Endothelial cell of hepatic sinusoid (primary cell): ENCODE measurements around the gene MSRB1.
"Not testable (repeated sequence)": the region's sequence is repeated elsewhere in the genome, so short reads cannot be mapped to it uniquely, and the experiment has no call there.

ENCODE experiments used
- in situ Hi-C: cut with HindIII; loops from 2 replicates; pipeline ENCODE4 v1.10.0; 2017; ENCODE audit warnings: low sequenced_read_pairs

The MSRB1 gene

DNA sequence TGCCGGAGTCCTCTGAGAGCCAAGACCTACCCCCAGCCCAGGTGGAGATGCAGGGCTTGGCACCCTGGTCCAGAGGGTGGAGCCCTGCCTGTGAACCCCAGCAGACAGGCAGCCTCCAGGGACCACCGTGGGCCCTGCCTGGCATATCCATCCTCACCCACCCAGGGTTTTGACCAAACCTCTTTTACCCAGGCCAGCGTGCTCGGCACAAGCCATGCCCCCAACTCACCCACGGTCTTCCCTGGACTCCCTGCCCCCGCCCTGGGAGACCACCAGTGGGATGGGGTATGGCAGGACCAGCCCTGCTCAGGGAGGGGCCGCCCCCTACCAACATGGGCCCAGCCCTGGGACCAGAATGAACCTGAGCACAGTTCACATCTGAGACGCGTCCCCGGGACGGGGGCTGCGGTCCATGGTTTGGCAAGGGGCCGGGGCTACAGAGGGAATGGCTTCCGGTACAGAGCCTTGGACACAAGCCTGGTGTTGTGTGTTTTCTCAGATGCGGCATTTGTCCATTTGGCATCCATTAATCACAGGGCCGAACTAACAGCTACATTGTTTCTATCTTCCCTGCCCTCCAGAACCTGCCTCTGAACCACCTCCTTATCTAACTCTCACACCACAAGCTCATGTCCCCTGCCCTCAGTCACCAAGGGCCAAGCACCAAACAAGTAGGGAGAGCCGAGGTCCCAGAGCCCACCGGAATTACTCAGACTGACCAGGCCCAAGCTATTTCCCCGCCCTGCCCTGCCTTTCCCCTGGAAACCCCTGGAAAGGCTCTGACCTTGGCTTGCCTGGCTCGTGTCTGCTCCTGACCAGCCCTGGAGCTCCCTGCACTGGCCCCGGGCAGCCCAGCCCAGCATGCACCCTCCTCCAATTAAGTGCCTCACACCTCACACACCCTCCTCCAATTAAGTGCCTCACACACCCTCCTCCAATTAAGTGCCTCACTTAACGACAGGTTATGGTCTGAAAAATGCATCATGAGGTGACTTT, 38.9 kb downstream of the MSRB1 start:
- in situ Hi-C loops: no loop called here

- in situ Hi-C loops: no loop called here
These were observed 39.8 kb downstream of the MSRB1 start for GRCh38 chr16:1903220-1903574.

- in situ Hi-C loops: no loop called here
These were observed 40.3 kb downstream of the MSRB1 start for GRCh38 chr16:1902547-1903219.

DNA sequence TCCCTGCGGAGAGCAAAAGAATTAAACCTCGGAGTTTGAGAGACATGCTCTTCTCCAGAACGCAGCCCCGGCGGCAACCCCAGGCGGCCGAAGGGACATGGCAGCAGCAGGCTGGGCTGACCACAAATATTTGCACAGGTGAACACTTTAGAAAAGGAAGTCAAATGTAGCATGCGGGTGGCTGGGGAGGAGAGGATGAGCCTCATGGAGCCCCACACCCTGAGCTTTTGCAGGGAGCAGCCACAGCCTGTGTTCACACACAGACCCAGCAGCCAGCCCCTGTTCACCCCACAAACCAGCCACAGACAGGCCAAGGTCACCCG, 42.6 kb downstream of the MSRB1 start:
- in situ Hi-C loops: no loop called here

DNA sequence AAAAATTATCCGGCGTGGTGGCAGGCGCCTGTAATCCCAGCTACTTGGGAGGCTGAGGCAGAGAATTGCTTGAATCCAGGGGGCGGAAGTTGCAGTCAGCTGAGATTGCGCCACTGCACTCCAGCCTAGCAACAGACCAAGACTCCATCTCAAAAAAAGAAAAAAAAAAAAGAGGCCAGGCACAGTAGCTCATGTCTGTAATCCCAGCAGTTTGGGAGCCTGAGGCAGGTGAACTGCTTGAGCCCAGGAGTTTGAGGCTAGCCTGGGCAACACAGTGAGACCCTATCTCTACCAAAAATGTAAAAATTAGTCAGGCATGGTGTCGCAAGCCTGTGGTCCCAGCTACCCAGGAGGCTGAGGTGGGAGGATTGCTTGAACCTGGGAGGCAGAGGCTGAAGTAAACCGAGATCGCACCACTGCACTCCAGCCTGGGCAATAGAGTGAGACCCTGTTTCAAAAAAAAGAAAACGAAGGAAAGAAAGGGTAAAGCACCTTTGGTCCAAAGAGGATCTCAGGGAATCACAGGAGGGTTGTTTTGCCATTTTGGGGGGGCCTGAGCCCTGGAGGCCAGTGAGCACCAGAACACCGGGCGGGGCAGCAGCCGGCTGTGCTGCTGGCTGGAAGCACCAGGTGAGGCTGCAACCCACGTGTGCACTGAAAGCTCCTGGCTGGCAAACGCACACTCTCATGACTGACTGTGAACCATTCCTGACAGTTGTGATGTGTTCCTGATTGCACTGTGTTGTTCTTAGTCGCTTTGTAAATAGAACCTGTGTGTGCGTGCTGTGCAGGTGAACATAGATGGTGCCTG, 43.2 kb downstream of the MSRB1 start:
- in situ Hi-C loops: no loop called here

DNA sequence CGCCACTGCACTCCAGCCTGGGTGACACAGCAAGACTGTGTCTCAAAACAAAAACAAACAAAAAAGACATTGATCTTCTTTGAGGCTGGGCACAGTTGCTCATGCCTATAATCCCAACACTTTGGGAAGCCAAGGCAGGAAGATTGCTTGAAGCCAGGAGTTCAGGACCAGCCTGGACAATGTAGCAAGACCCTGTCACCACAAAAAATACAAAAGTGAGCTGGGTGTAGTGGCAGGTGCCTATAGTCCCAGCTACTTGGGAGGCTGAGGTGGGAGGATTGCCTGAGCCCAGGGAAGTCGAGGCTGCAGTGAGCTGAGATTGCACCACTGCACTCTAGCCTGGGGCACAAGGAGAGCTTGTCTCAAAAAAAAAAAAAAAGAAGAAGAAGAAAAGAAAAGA, 45.3 kb downstream of the MSRB1 start:
- in situ Hi-C loops: not testable (repeated sequence)

GRCh38 chr16:1895949-1896675, 46.9 kb downstream of the MSRB1 start:
- in situ Hi-C loops: no loop called here

DNA sequence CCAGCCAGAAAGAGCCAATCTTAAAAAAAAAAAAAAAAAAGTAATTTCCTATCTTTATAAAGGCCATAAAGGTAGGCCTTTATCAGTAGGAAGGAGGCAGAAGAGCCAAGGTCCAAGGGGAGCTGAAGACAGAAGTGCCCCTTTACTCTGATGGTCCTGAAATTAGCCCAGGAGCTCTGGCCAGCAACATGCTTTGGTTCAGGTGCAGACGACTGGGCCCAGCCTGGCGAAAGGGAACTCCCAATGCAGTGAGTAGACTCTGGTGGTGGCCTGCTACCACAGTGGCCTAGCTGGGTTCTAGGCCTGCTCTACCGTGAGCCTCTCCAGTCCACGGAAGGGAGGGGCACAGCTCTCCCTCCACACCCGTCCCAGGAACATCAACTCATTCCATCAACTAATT, 47.9 kb downstream of the MSRB1 start:
- in situ Hi-C loops: no loop called here

- in situ Hi-C loops: no loop called here
These were observed 52.3 kb downstream of the MSRB1 start for GRCh38 chr16:1890708-1891050.

DNA sequence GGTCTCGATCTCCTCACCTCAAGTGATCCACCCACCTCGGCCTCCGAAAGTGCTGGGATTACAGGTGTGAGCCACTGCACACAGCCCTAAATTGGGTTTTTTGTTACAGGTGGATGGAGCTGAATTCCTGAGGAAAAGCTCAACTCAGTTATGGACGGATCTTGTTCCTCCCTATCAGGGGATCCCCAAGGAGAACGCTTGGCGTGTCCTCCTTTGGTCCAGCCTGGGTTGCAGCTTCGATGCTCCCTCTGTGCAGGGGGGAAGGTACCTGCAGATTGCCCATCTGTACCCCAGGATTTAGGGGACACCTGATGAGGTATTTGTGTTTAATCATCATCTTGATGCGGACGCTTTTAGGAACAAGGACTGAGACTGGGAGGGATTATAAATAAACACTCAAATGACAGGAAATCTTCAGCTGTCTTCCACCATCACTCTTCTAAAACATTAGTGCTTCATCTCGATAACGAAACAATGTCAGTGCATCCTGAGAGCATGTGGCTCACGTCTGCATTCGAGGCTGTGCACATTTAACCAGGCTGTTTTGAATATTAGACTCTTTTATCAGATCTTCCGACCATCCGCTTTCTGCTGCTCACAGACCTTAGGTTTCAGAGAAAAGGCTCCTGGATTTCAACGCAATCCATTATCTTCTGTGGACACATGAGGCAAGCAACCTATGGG, 52.8 kb downstream of the MSRB1 start:
- in situ Hi-C loops: no loop called here
